ENCODE data around the gene MEGF11. TPM values are rescaled to one million over a fixed set of nuclear protein-coding genes. Genes with fewer than 3 reads are reported as not detected.

MEGF11 gene
- total RNA-seq, 4 donors from 2014 or later, result 0.20 TPM; not detected in 3

GRCh38 chr15:66001717-66002426 is 251.7 kb downstream of the MEGF11 start:
- no peak for DNase-seq
- intact Hi-C loops (cut with DNase I), result no loop called here
- H3K27me3 ChIP-seq, result no peaks in the 10 kb centered on the region

GRCh38 chr15:66001042-66001441 is 252.5 kb downstream of the MEGF11 start:
- TF ChIP-seq CTCF (IDR thresholded peaks at IDR 0.05) (no peak), POLR2A (IDR thresholded peaks at IDR 0.05) (no peak)
- no peak for DNase-seq
- no peaks in the 10 kb centered on the region for H3K27me3 ChIP-seq
- H3K4me3 ChIP-seq (replicated peaks in 1 of 3), result no peak overlapping the region
- intact Hi-C loops (cut with DNase I), result no loop called here
- no peaks in the 10 kb centered on the region for H3K4me1 ChIP-seq
- H3K9me3 ChIP-seq, result no peaks in the 10 kb centered on the region
- no peaks in the 10 kb centered on the region for H3K36me3 ChIP-seq
- 48 to 68% methylated on average over 5 of the region's 5 CpGs for WGBS, 2 donors
- no peak overlapping the region for H3K27ac ChIP-seq

More at GRCh38 chr15:66001717-66002426, 251.7 kb downstream of the MEGF11 start:
- Histone ChIP-seq H3K27ac (no peak overlapping the region), H3K36me3 (no peaks in the 10 kb centered on the region), H3K9me3 (no peaks in the 10 kb centered on the region), H3K4me1 (no peaks in the 10 kb centered on the region), H3K4me3 (replicated peaks in 1 of 3) (no peak overlapping the region)
- TF ChIP-seq POLR2A (IDR thresholded peaks at IDR 0.05) (no peak), CTCF (IDR thresholded peaks at IDR 0.05) (no peak)
- WGBS, 2 donors, result 19 to 23% methylated on average over 8 of the region's 8 CpGs

GRCh38 chr15:65998486-65998885 is 255.1 kb downstream of the MEGF11 start:
- no peak overlapping the region for H3K27ac ChIP-seq
- H3K9me3 ChIP-seq, result no peaks in the 10 kb centered on the region
- H3K4me3 ChIP-seq (replicated peaks in 1 of 3), result no peak overlapping the region
- H3K27me3 ChIP-seq, result no peaks in the 10 kb centered on the region
- H3K36me3 ChIP-seq, result no peaks in the 10 kb centered on the region
- DNase-seq, result no peak
- intact Hi-C loops (cut with DNase I), result no loop called here
- 74 to 76% methylated on average over 9 of the region's 9 CpGs for WGBS, 2 donors
- TF ChIP-seq POLR2A (IDR thresholded peaks at IDR 0.05), result no peak
- no peak for TF ChIP-seq CTCF (IDR thresholded peaks at IDR 0.05)
- H3K4me1 ChIP-seq, result no peaks in the 10 kb centered on the region

- H3K27me3 ChIP-seq, result no peaks in the 10 kb centered on the region
- no peak for TF ChIP-seq CTCF (IDR thresholded peaks at IDR 0.05)
- TF ChIP-seq POLR2A (IDR thresholded peaks at IDR 0.05), result no peak
- WGBS, 2 donors, result 62 to 66% methylated on average over 5 of the region's 5 CpGs
- H3K9me3 ChIP-seq, result no peaks in the 10 kb centered on the region
- DNase-seq, result no peak
- intact Hi-C loops (cut with DNase I), result no loop called here
- H3K36me3 ChIP-seq, result no peaks in the 10 kb centered on the region
- no peak overlapping the region for H3K27ac ChIP-seq
- H3K4me1 ChIP-seq, result no peaks in the 10 kb centered on the region
- no peak overlapping the region for H3K4me3 ChIP-seq (replicated peaks in 1 of 3)
Measured at GRCh38 chr15:65996901-65997300, 256.6 kb downstream of the MEGF11 start.

GRCh38 chr15:65994832-65995231 is 258.7 kb downstream of the MEGF11 start:
- Histone ChIP-seq H3K27me3 (no peaks in the 10 kb centered on the region), H3K4me1 (no peaks in the 10 kb centered on the region), H3K36me3 (no peaks in the 10 kb centered on the region), H3K27ac (no peak overlapping the region), H3K9me3 (no peaks in the 10 kb centered on the region), H3K4me3 (replicated peaks in 1 of 3) (no peak overlapping the region)
- intact Hi-C loops (cut with DNase I), result no loop called here
- 70 to 72% methylated on average over 4 of the region's 4 CpGs for WGBS, 2 donors
- no peak for DNase-seq
- no peak for TF ChIP-seq CTCF (IDR thresholded peaks at IDR 0.05)
- no peak for TF ChIP-seq POLR2A (IDR thresholded peaks at IDR 0.05)
